ENCODE data around the gene STAP2.

Gene STAP2

GRCh38 chr19:4365341-4365740 is 26.7 kb upstream of the STAP2 start:
- TF ChIP-seq OSR1 (CRISPR knock-in tag; IDR thresholded peaks at IDR 0.05): no peak
- TF ChIP-seq RARB (CRISPR knock-in tag; IDR thresholded peaks at IDR 0.05): no peak
- TF ChIP-seq ISL1 (CRISPR knock-in tag; IDR thresholded peaks at IDR 0.05): no peak
- TF ChIP-seq ZC3H10 (CRISPR knock-in tag; IDR thresholded peaks at IDR 0.05): no peak
- no peak for TF ChIP-seq POU6F1 (CRISPR knock-in tag; IDR thresholded peaks at IDR 0.05; ENCODE audit: borderline replicate concordance, low read depth)
- no peak for TF ChIP-seq PPARA (CRISPR knock-in tag; IDR thresholded peaks at IDR 0.05; ENCODE audit: borderline replicate concordance)
- no peak for TF ChIP-seq TSHZ2 (CRISPR knock-in tag; IDR thresholded peaks at IDR 0.05)
- no peak for TF ChIP-seq ZNF8 (CRISPR knock-in tag; IDR thresholded peaks at IDR 0.05)
- TF ChIP-seq SNAI2 (CRISPR knock-in tag; IDR thresholded peaks at IDR 0.05): no peak
- TF ChIP-seq ZFP3 (CRISPR knock-in tag; IDR thresholded peaks at IDR 0.05): no peak
- TF ChIP-seq PATZ1 (CRISPR knock-in tag; IDR thresholded peaks at IDR 0.05; ENCODE audit: borderline replicate concordance): no peak
- TF ChIP-seq TOX (CRISPR knock-in tag; IDR thresholded peaks at IDR 0.05; ENCODE audit: borderline replicate concordance): no peak
- no peak for TF ChIP-seq CSRNP3 (CRISPR knock-in tag; IDR thresholded peaks at IDR 0.05)

GRCh38 chr19:4363571-4364304 is 25.1 kb upstream of the STAP2 start:
- no peak for ATAC-seq
- TF ChIP-seq OSR1 (CRISPR knock-in tag; IDR thresholded peaks at IDR 0.05) (no peak), ISL1 (CRISPR knock-in tag; IDR thresholded peaks at IDR 0.05) (no peak), CSDC2 (CRISPR knock-in tag; IDR thresholded peaks at IDR 0.05) (no peak), CSRNP3 (CRISPR knock-in tag; IDR thresholded peaks at IDR 0.05) (no peak), POU6F1 (CRISPR knock-in tag; IDR thresholded peaks at IDR 0.05; ENCODE audit: borderline replicate concordance, low read depth) (no peak)

More at GRCh38 chr19:4365341-4365740, 26.7 kb upstream of the STAP2 start:
- no peak for ATAC-seq

GRCh38 chr19:4362831-4363545 is 24.4 kb upstream of the STAP2 start:
- TF ChIP-seq POU6F1 (CRISPR knock-in tag; IDR thresholded peaks at IDR 0.05; ENCODE audit: borderline replicate concordance, low read depth): no peak
- TF ChIP-seq OSR1 (CRISPR knock-in tag; IDR thresholded peaks at IDR 0.05): no peak
- ATAC-seq: peak; percentile 33

Measured in SK-N-SH treated with all-trans-retinoic acid at 6 μM for 48 hours (cell line).